Panc1 (cell line): Measurements from ENCODE around the gene TRNP1. TPM values are rescaled to one million over a fixed set of nuclear protein-coding genes. Genes with fewer than 3 reads are reported as not detected.
A peak's percentile ranks its signal among the peaks of the same experiment; 100 is the strongest.

Experiments used
- ATAC-seq: fragments of 200-7000 bp; cut with Tn5 transposase; 2 replicates; pipeline ENCODE4 v1.9.1; 2020; ENCODE audit warnings: mild to moderate bottlenecking, moderate library complexity
- BruUV-seq: library from RNA; stranded (reverse); fragments of 400-500 nt; replicated peaks from 2 replicates; lab custom pipeline; 2021; lab: Mats Ljungman, UMichigan
- CTCF ChIA-PET: fragments of 300-600 bp; sonication (Branson Sonifier 250); formaldehyde crosslinking; loops from one replicate; lab custom pipeline; 2022; ENCODE audit warnings: antibody characterized with exemption; lab: Charles Lee
- POLR2A ChIA-PET: fragments of 300-600 bp; sonication (Branson Sonifier 250); formaldehyde crosslinking; loops from one replicate; lab custom pipeline; 2022; ENCODE audit warnings: antibody characterized with exemption; lab: Charles Lee
- DNase-seq: peaks from one replicate; pipeline ENCODE4 v3.0.0-alpha.2; 2010; ENCODE audit warnings: low read depth, low spot score
- H3K27ac ChIP-seq: 2 replicates; pipeline ENCODE4 v1.5.1; 2011; ENCODE audit warnings: mild to moderate bottlenecking, low read length, inconsistent platforms
- H3K27me3 ChIP-seq: fragments of 200-500 bp; sonication (Bioruptor generic); 2 replicates; pipeline ENCODE4 v1.6.0; 2014; ENCODE audit warnings: low read length, inconsistent platforms; ENCODE audit not compliant: control insufficient read depth, insufficient read depth
- H3K36me3 ChIP-seq: fragments of 200-500 bp; sonication (Bioruptor generic); 2 replicates; pipeline ENCODE4 v1.5.1; 2014; ENCODE audit warnings: inconsistent platforms, mild to moderate bottlenecking, low read length, moderate library complexity; ENCODE audit not compliant: control insufficient read depth, insufficient read depth
- H3K4me1 ChIP-seq: 2 replicates; pipeline ENCODE4 v1.5.1; 2011; ENCODE audit warnings: inconsistent platforms, mild to moderate bottlenecking, low read length, moderate library complexity; ENCODE audit not compliant: control insufficient read depth, insufficient read depth
- H3K4me3 ChIP-seq, 2 experiments: 2 replicates each; pipeline ENCODE4 v1.5.1; 2011 to 2012; ENCODE audit warnings: low read depth in 2 of 2, low read length in 2 of 2, mild to moderate bottlenecking in 2 of 2, inconsistent platforms in 1 of 2, moderate library complexity in 1 of 2
- H3K9me3 ChIP-seq: fragments of 200-500 bp; sonication (Bioruptor generic); 2 replicates; pipeline ENCODE4 v1.5.1; 2014; ENCODE audit warnings: low read depth, mild to moderate bottlenecking, inconsistent platforms, low read length, moderate library complexity; ENCODE audit not compliant: control insufficient read depth, insufficient read depth
- CTCF ChIP-seq: fragments of 450-650 bp; IDR thresholded peaks from 2 replicates; pipeline ENCODE4 v1.5.1; 2017; ENCODE audit warnings: mild to moderate bottlenecking
- POLR2AphosphoS5 ChIP-seq: IDR thresholded peaks from 2 replicates; pipeline ENCODE4 v1.6.1; 2012; ENCODE audit warnings: mild to moderate bottlenecking, low read depth, low read length, moderate library complexity
- REST ChIP-seq, 2 experiments: IDR thresholded peaks; 2 replicates each; pipeline ENCODE4 v1.6.1; 2011 to 2012; ENCODE audit warnings: low read depth in 2 of 2, control low read depth in 1 of 2, low read length in 1 of 2, mild to moderate bottlenecking in 1 of 2, moderate library complexity in 1 of 2; ENCODE audit not compliant: insufficient read depth in 1 of 2
- SIN3A ChIP-seq: IDR thresholded peaks from 2 replicates; pipeline ENCODE4 v1.6.1; 2012; ENCODE audit warnings: low read depth, mild to moderate bottlenecking, low read length, moderate library complexity, borderline replicate concordance; ENCODE audit not compliant: insufficient read depth
- TCF7L2 ChIP-seq: IDR thresholded peaks from 2 replicates; pipeline ENCODE4 v1.6.1; 2011; ENCODE audit warnings: mild to moderate bottlenecking, low read depth, low read length, inconsistent platforms
- in situ Hi-C: cut with HindIII; loops from 2 replicates; pipeline ENCODE4 v1.10.0; 2016; ENCODE audit warnings: low sequenced_read_pairs, low pct_unique_long_range_greater_than_20kb
- intact Hi-C: fragments of 100-400 bp; cut with micrococcal nuclease; formaldehyde crosslinking; loops from one replicate; pipeline ENCODE4 v1.10.0; 2022; ENCODE audit not compliant: unreplicated experiment
- total RNA-seq: library from RNA; stranded (reverse); gene quantifications from one replicate; pipeline ENCODE4 v1.2.1, GENCODE V29; 2021; ENCODE audit not compliant: unreplicated experiment

TRNP1 gene
- total RNA-seq, 1 experiment from 2014 or later, result 81.2 TPM

GRCh38 chr1:26996665-26997064, 3.2 kb downstream of the TRNP1 start:
- BruUV-seq, result no TSS peak
- CTCF ChIA-PET, result interaction anchor here (0.6 to 1.1 kb wide), 5 partner anchors 8 to 286 kb away, joined by 3 to 10 read pairs (median 5); no protein-coding TSS in a partner anchor
- ATAC-seq (no peak), DNase-seq (no peak)
- POLR2A ChIA-PET, result no interaction called here
- Histone ChIP-seq H3K4me3 (peak overlapping the region; percentile 57 to 64; a peak in 3 of 4 replicates), H3K9me3 (no peaks in the 10 kb centered on the region), H3K27me3 (no peaks in the 10 kb centered on the region), H3K27ac (peak overlapping the region; percentile 78), H3K4me1 (peaks cover 68% of the 10 kb centered on the region), H3K36me3 (no peaks in the 10 kb centered on the region; the same call in none of the 2 replicates)
- intact Hi-C loops (loop anchor here (5.0 kb wide), 1 partner anchor 46 kb away; no protein-coding TSS in a partner anchor), in situ Hi-C loops (no loop called here)
- TF ChIP-seq SIN3A (no peak), REST (IDR thresholded peaks at IDR 0.05; ENCODE audit: insufficient read depth in 1 of 2, low read depth in 2 of 2, low read length in 1 of 2) (no peak), POLR2AphosphoS5 (no peak), TCF7L2 (no peak), CTCF (no peak)

GRCh38 chr1:26998429-26999300, 5.2 kb downstream of the TRNP1 start:
- intact Hi-C loops, result loop anchor here (5.0 kb wide), 1 partner anchor 44 kb away; no protein-coding TSS in a partner anchor
- in situ Hi-C loops, result no loop called here
- POLR2A ChIA-PET, result interaction anchor here (0.6 kb wide), 1 partner anchor 20 kb away, joined by 4 read pairs; no protein-coding TSS in a partner anchor
- DNase-seq, result no peak
- no peaks in the 10 kb centered on the region for H3K9me3 ChIP-seq
- no TSS peak for BruUV-seq
- no peaks in the 10 kb centered on the region; the same call in none of the 2 replicates for H3K36me3 ChIP-seq
- H3K4me3 ChIP-seq, result no peak overlapping the region
- no peak for TF ChIP-seq SIN3A
- no peak for TF ChIP-seq CTCF
- TF ChIP-seq REST (IDR thresholded peaks at IDR 0.05; ENCODE audit: insufficient read depth in 1 of 2, low read depth in 2 of 2, low read length in 1 of 2), result no peak
- TF ChIP-seq TCF7L2, result no peak
- TF ChIP-seq POLR2AphosphoS5, result no peak
- CTCF ChIA-PET, result interaction anchor here (0.6 to 1.3 kb wide), 5 partner anchors 20 to 169 kb away, joined by 3 to 6 read pairs (median 4); no protein-coding TSS in a partner anchor
- ATAC-seq, result peak; percentile 35
- H3K4me1 ChIP-seq, result peaks cover 70% of the 10 kb centered on the region
- H3K27ac ChIP-seq, result peak overlapping the region; percentile 82
- no peaks in the 10 kb centered on the region for H3K27me3 ChIP-seq
